Dermis microvascular lymphatic vessel endothelial cell (primary cell): ENCODE results near the gene UQCRC1. TPM values are rescaled to one million over a fixed set of nuclear protein-coding genes. Genes with fewer than 3 reads are reported as not detected.
"Not testable (repeated sequence)": the region's sequence is repeated elsewhere in the genome, so short reads cannot be mapped to it uniquely, and the experiment has no call there.

Source experiments
- DNase-seq, 2 donors: peaks; one replicate each; pipeline versions ENCODE4 v3.0.0 to v3.0.0-alpha.2; 2010; ENCODE audit warnings: low read depth in 2 of 2
- total RNA-seq: library from RNA; depleted of rRNA; stranded (reverse); fragments of >200 nt; gene quantifications from 2 replicates; pipeline ENCODE4 v1.2.1, GENCODE V29; 2014

Gene UQCRC1
- total RNA-seq, 1 donor from 2014 or later: 311 TPM

DNA sequence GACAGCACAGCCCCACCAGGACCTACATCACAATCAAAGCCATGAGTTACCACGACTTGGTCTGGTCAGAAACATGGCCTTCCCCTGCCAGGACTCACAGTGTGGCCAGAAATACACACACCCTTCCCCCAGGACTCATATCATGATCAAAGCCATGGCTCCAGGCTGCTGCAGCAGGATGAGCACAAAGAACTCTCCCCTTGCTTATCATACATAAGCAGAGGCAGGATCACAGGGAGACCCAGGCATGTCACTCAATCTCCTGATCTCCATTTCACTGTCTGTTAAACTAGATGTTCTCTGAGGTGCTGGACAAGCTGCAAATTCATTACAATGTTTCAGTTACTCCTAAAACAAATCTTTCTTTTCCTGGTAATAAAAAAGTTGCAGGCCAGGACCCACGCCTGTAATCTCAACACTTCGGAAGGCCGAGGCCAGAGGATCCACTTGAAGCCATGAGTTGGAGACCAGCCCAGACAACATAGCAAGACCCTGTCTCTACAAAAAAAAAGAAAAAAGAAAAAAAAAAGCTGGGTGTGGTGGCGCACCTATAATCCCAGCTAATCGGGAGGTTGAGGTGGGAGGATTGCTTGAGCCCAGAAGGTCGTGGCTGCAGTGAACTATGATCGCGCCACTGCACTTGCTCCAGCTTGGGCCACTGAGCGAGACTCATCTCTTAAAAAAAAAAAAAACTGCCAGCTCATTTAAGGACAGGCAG, 54.1 kb downstream of the UQCRC1 start:
- no peak for DNase-seq

DNA sequence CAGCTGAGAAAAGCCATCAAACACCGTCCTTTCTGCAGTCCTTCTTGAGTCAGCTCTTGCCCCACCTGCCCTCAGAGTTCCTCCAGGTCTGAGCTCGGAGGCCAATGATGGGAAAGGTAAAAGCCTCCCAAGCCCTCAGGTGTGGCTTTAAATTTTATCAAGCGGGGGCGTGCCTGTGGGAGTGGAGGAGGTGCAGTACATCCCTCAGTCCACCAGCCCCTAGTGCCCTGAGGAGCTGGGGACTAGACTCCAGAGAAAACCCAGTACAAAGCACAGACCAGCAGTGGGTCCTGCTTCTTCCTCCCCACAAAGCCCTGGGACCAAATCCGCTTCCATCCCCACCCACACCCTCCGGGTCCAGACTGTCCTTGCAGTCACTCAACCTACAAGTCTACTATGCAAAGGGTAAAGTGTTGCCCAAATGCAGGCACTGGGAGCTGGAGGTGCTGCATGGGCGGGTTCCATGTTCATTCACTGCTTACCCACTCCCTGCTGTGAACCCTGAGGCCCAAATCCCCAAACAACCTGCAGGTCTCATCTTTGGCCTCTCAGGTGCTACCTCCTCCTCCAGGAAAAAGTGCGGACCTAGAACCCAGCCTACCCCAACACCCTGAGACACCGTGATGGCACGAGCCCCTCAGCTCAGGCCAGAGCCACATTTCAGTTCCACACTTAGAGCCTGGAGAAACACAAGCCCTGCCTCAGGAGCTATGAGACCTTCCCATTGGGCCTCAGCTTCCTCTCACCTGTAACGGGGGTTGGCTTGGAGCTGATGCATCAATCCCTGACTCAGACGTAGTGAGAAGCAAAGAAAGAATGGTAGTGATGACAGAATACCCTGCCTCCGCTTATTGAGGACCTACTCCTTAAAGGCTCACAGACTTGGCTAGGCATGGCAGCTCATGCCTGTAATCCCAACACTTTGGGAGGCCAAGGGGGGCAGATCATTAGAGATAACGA, 55.3 kb downstream of the UQCRC1 start:
- no peak for DNase-seq

DNA sequence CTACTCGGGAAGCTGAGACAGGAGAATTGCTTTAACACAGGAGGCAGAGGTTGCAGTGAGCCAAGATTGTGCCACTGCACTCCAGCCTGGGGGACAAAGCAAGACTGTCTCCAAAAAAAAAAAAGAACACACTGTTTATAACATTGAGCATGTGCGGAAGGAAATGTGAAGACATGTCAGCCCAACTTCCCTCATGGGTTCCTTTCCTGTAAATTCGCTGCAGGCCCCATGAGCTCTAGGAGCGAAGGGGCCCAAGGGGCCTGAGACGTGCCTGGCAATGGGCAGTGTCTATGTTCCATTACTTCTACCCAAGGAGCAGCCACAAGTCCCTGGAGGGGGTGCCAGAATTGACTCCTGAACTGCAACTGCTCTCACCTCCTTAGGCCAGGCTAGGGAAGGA, 56.1 kb downstream of the UQCRC1 start:
- DNase-seq: no peak

DNA sequence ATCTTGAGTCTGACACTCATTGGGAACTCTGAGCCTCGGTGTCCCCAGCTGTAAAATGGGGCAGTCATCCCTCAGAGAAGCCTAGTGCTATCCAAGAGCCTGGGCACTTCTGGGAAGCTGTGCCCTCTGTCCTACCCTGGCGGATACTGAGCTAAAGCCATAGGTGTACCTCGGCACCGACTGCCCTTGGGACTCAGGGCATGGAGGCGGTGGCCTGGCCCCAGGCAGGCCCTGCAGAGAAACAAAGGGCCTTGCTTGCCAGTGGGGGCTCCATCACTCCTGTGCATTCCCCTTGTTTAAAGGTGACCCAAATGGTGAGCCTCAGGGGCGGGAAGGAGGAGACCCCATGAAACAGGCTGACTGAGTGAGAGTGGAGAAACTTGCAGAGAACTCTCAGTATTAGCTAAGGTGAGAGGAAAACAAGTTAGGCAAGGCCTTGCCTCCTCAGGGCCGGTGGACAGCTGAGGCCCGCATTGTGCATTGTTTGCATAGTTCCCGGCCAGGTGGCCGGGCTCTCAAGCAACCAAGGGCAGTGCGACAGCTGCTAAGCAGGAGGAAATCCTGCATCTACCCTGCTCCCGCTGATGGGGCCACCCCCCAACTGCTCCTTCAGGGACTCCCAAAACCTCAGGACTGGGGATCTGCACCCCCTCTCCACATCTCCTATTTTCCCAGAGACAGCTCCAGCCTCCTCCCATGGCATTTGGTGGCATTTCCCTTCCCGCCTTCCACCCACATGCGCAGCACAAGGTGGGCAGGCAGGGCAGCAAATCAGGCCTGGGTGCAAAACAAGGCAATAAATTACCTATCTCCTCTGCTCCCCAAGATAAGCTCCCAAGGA, 57.1 kb downstream of the UQCRC1 start:
- no peak for DNase-seq

DNA sequence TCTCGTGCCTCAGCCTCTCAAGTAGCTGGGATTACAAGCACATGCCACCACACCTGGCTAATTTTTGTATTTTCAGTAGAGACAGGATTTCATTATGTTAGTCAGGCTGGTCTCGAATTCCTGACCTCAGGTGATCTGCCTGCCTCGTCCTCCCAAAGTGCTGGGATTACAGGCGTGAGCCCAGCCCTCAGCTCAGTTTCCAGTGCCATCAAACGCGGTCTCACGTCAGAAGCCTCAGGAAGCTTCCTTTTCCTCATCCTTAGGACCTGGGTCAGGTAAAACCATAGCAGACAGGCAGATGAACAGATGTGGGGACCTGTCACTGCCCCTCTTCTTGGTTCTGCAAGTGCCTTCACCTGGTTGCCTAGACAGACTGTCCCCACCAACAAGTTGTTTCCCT, 57.8 kb downstream of the UQCRC1 start:
- DNase-seq: not testable (repeated sequence)

Other genes with a start within 250 kb of the UQCRC1 start
- not detected in 2 replicates for gene FBXW12, start 237.4 kb downstream of the UQCRC1 start, total RNA-seq
- gene PLXNB1, start 179.6 kb downstream of the UQCRC1 start, total RNA-seq: 13.9 and 20.5 TPM in 2 replicates
- 9.7 and 13.1 TPM in 2 replicates for gene CCDC51, start 169.5 kb downstream of the UQCRC1 start, total RNA-seq
- 108 and 193 TPM in 2 replicates for gene TMA7, start 169.4 kb downstream of the UQCRC1 start, total RNA-seq
- 4.9 and 6.1 TPM in 2 replicates for gene ATRIP, start 162.9 kb downstream of the UQCRC1 start, total RNA-seq
- 71.8 and 91.9 TPM in 2 replicates for gene SHISA5, start 105.5 kb downstream of the UQCRC1 start, total RNA-seq
- gene PFKFB4, start 52.8 kb downstream of the UQCRC1 start, total RNA-seq: 0.76 and 1.3 TPM in 2 replicates
- gene UCN2, start 45.9 kb downstream of the UQCRC1 start, total RNA-seq: not detected in 2 replicates
- gene COL7A1, start 14.3 kb downstream of the UQCRC1 start, total RNA-seq: under 0.01 and 0.13 TPM in 2 replicates
- 0.13 TPM in 1 of 2 replicates, not detected in the other for gene TMEM89, start 12.1 kb upstream of the UQCRC1 start, total RNA-seq
- 11.0 and 12.5 TPM in 2 replicates for gene SLC26A6, start 25.8 kb upstream of the UQCRC1 start, total RNA-seq
- 0.13 and 0.25 TPM in 2 replicates for gene CELSR3, start 53.2 kb upstream of the UQCRC1 start, total RNA-seq
- gene NCKIPSD, start 76.3 kb upstream of the UQCRC1 start, total RNA-seq: 4.6 and 5.9 TPM in 2 replicates
- gene IP6K2, start 107.6 kb upstream of the UQCRC1 start, total RNA-seq: 31.1 and 47.2 TPM in 2 replicates
- 28.1 and 31.2 TPM in 2 replicates for gene PRKAR2A, start 238.2 kb upstream of the UQCRC1 start, total RNA-seq